ENCODE data around the gene CNTNAP2.

The CNTNAP2 gene

DNA sequence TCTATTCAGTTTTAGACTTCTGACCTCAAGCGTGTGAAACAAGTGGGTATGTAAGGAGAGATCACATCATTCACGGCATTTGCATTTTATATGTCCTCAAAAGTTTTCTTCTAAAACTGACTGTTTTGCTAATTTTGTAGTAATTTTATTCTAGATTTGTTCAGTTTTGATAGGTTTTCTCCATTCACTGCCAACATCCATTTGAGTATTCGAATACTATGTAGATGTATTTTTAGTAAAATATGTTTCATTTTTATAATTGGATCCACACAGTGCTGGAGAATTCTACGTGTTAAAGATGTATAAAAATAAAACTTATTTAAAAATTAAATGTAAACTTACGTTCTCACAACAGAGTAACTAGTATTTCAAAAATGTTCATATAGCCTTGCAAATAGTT, 503.0 kb downstream of the CNTNAP2 start:
- H3K4me1 ChIP-seq (ENCODE audit: insufficient read depth, low read length): no peaks in the 10 kb centered on the region
- no peak overlapping the region for H3K4me3 ChIP-seq (ENCODE audit: low read depth in 1 of 2, low read length in 2 of 2)
- DNase-seq (no peak), ATAC-seq (ENCODE audit: insufficient read depth, low read depth) (no peak)
- no peak overlapping the region for H2AFZ ChIP-seq (ENCODE audit: low read depth, low read length)
- H3K4me2 ChIP-seq (ENCODE audit: insufficient read depth, low read length): no peak overlapping the region
- H3K27ac ChIP-seq (ENCODE audit: low read length): no peak overlapping the region
- H4K20me1 ChIP-seq (ENCODE audit: insufficient read depth, low read length): no peaks in the 10 kb centered on the region
- TF ChIP-seq CTCF (IDR thresholded peaks at IDR 0.05; ENCODE audit: borderline replicate concordance, extremely low read depth, low read length, poor library complexity, severe bottlenecking) (no peak), EZH2 (IDR thresholded peaks at IDR 0.05; ENCODE audit: borderline replicate concordance, low read depth, low read length, severe bottlenecking) (no peak)
- no peaks in the 10 kb centered on the region for H3K27me3 ChIP-seq (ENCODE audit: insufficient read depth, low read length, poor library complexity)
- no peaks in the 10 kb centered on the region for H3K9me3 ChIP-seq (ENCODE audit: insufficient read depth, low read length, severe bottlenecking)
- no peaks in the 10 kb centered on the region for H3K79me2 ChIP-seq (ENCODE audit: insufficient read depth, low read length)
- no peak overlapping the region for H3K9ac ChIP-seq (ENCODE audit: low read depth, low read length)
- no peaks in the 10 kb centered on the region for H3K36me3 ChIP-seq (ENCODE audit: insufficient read depth, low read length)

- no peaks in the 10 kb centered on the region for H3K27me3 ChIP-seq (ENCODE audit: insufficient read depth, low read length, poor library complexity)
- no peak overlapping the region for H2AFZ ChIP-seq (ENCODE audit: low read depth, low read length)
- TF ChIP-seq CTCF (IDR thresholded peaks at IDR 0.05; ENCODE audit: borderline replicate concordance, extremely low read depth, low read length, poor library complexity, severe bottlenecking): no peak
- no peak for ATAC-seq (ENCODE audit: insufficient read depth, low read depth)
- H3K79me2 ChIP-seq (ENCODE audit: insufficient read depth, low read length): no peaks in the 10 kb centered on the region
- no peaks in the 10 kb centered on the region for H4K20me1 ChIP-seq (ENCODE audit: insufficient read depth, low read length)
- H3K4me1 ChIP-seq (ENCODE audit: insufficient read depth, low read length): no peaks in the 10 kb centered on the region
- no peak overlapping the region for H3K4me2 ChIP-seq (ENCODE audit: insufficient read depth, low read length)
- no peak overlapping the region for H3K4me3 ChIP-seq (ENCODE audit: low read depth in 1 of 2, low read length in 2 of 2)
- H3K9me3 ChIP-seq (ENCODE audit: insufficient read depth, low read length, severe bottlenecking): no peaks in the 10 kb centered on the region
- no peak overlapping the region for H3K27ac ChIP-seq (ENCODE audit: low read length)
- H3K36me3 ChIP-seq (ENCODE audit: insufficient read depth, low read length): no peaks in the 10 kb centered on the region
- H3K9ac ChIP-seq (ENCODE audit: low read depth, low read length): no peak overlapping the region
- no peak for DNase-seq
Observed at GRCh38 chr7:146626912-146627311, 510.3 kb downstream of the CNTNAP2 start.

DNA sequence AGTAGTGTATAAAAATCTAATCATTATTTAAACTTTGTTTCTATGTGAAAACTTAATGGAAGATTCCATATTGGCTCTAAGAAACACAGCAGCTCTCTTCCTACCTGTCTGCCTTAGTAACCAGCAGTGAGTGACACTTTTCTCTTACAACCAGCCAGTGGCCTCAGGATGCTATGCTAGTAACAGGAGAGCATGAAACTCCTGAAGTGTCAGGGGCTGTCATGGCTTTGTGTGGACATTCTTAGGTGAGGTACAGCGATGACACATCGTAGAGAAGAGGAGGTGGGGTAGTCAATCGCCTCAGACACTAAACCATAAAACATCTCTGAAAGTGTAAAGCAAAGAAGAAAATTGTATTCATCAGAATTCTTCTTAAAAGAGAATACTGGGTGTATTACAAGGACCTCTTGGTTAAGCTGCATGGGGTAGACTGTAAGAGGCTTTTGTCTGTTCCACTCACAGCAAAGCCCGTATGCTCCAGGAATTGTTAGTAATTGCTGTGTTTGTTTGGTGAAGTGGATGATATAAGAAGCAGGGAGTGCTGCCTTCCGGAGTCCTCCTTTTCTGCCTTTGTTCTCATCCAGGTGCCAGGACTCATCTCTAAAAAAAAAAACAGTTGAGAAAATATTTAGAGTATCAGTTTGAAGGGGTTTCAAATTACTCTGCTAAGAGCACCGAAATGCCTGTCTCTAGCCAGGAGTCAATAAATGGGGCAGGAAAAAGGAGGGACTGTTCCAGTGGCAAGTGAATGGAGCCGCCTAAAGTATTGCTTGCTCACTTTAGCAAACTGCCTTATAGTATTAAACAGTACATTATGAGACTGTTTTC, 518.8 kb downstream of the CNTNAP2 start:
- no peak overlapping the region for H2AFZ ChIP-seq (ENCODE audit: low read depth, low read length)
- no peak overlapping the region for H3K4me2 ChIP-seq (ENCODE audit: insufficient read depth, low read length)

More for the DNA sequence above, 518.8 kb downstream of the CNTNAP2 start:
- no peaks in the 10 kb centered on the region for H3K4me1 ChIP-seq (ENCODE audit: insufficient read depth, low read length)
- no peak overlapping the region for H3K4me3 ChIP-seq (ENCODE audit: low read depth in 1 of 2, low read length in 2 of 2)
- no peaks in the 10 kb centered on the region for H3K27me3 ChIP-seq (ENCODE audit: insufficient read depth, low read length, poor library complexity)
- ATAC-seq (ENCODE audit: insufficient read depth, low read depth): no peak
- H3K36me3 ChIP-seq (ENCODE audit: insufficient read depth, low read length): no peaks in the 10 kb centered on the region
- H3K27ac ChIP-seq (ENCODE audit: low read length): no peak overlapping the region
- H3K79me2 ChIP-seq (ENCODE audit: insufficient read depth, low read length): no peaks in the 10 kb centered on the region
- H4K20me1 ChIP-seq (ENCODE audit: insufficient read depth, low read length): no peaks in the 10 kb centered on the region
- TF ChIP-seq CTCF (IDR thresholded peaks at IDR 0.05; ENCODE audit: borderline replicate concordance, extremely low read depth, low read length, poor library complexity, severe bottlenecking): no peak
- no peak for TF ChIP-seq EZH2 (IDR thresholded peaks at IDR 0.05; ENCODE audit: borderline replicate concordance, low read depth, low read length, severe bottlenecking)
- no peak for DNase-seq
- no peaks in the 10 kb centered on the region for H3K9me3 ChIP-seq (ENCODE audit: insufficient read depth, low read length, severe bottlenecking)
- no peak overlapping the region for H3K9ac ChIP-seq (ENCODE audit: low read depth, low read length)
